ENCODE results near the gene CLDN12. TPM values are rescaled to one million over a fixed set of nuclear protein-coding genes. Genes with fewer than 3 reads are reported as not detected.
A peak's percentile ranks its signal among the peaks of the same experiment; 100 is the strongest.

Gene CLDN12
- total RNA-seq, 1 donor from 2014 or later: 27.6 TPM

GRCh38 chr7:90390926-90391325, 12.3 kb upstream of the CLDN12 start:
- H3K27ac Mint-ChIP-seq (ENCODE audit: unreplicated experiment): no peak overlapping the region
- peaks cover 15% of the 10 kb centered on the region for H3K9me3 Mint-ChIP-seq (ENCODE audit: low read depth)
- no peak for TF ChIP-seq CTCF (IDR thresholded peaks at IDR 0.05)
- H3K27me3 Mint-ChIP-seq (ENCODE audit: low read depth): no peaks in the 10 kb centered on the region
- no peak overlapping the region for H3K4me3 Mint-ChIP-seq (ENCODE audit: unreplicated experiment)
- DNase-seq (ENCODE audit: low spot score): no peak
- peaks cover 9% of the 10 kb centered on the region for H3K36me3 Mint-ChIP-seq (ENCODE audit: low read depth)
- H3K4me1 Mint-ChIP-seq (ENCODE audit: low read depth): no peaks in the 10 kb centered on the region

GRCh38 chr7:90391488-90391887, 11.8 kb upstream of the CLDN12 start:
- no peak overlapping the region for H3K4me3 Mint-ChIP-seq (ENCODE audit: unreplicated experiment)
- TF ChIP-seq CTCF (IDR thresholded peaks at IDR 0.05): no peak

GRCh38 chr7:90396420-90396819, 6.8 kb upstream of the CLDN12 start:
- peaks cover 44% of the 10 kb centered on the region for H3K9me3 Mint-ChIP-seq (ENCODE audit: low read depth)
- no peak for DNase-seq (ENCODE audit: low spot score)
- no peak overlapping the region for H3K27ac Mint-ChIP-seq (ENCODE audit: unreplicated experiment)
- no peak overlapping the region for H3K4me3 Mint-ChIP-seq (ENCODE audit: unreplicated experiment)
- TF ChIP-seq CTCF (IDR thresholded peaks at IDR 0.05): no peak
- no peaks in the 10 kb centered on the region for H3K4me1 Mint-ChIP-seq (ENCODE audit: low read depth)
- H3K27me3 Mint-ChIP-seq (ENCODE audit: low read depth): peaks cover 2% of the 10 kb centered on the region
- peaks cover 7% of the 10 kb centered on the region for H3K36me3 Mint-ChIP-seq (ENCODE audit: low read depth)

More at GRCh38 chr7:90391488-90391887, 11.8 kb upstream of the CLDN12 start:
- H3K27me3 Mint-ChIP-seq (ENCODE audit: low read depth): no peaks in the 10 kb centered on the region
- peaks cover 6% of the 10 kb centered on the region for H3K36me3 Mint-ChIP-seq (ENCODE audit: low read depth)
- H3K27ac Mint-ChIP-seq (ENCODE audit: unreplicated experiment): no peak overlapping the region
- H3K4me1 Mint-ChIP-seq (ENCODE audit: low read depth): no peaks in the 10 kb centered on the region
- no peak for DNase-seq (ENCODE audit: low spot score)
- peaks cover 19% of the 10 kb centered on the region for H3K9me3 Mint-ChIP-seq (ENCODE audit: low read depth)

GRCh38 chr7:90401989-90402388, 1.3 kb upstream of the CLDN12 start:
- TF ChIP-seq CTCF (IDR thresholded peaks at IDR 0.05): no peak
- no peak overlapping the region for H3K27ac Mint-ChIP-seq (ENCODE audit: unreplicated experiment)
- H3K4me1 Mint-ChIP-seq (ENCODE audit: low read depth): peaks cover 18% of the 10 kb centered on the region
- no peak overlapping the region for H3K4me3 Mint-ChIP-seq (ENCODE audit: unreplicated experiment)
- peaks cover 25% of the 10 kb centered on the region for H3K9me3 Mint-ChIP-seq (ENCODE audit: low read depth)
- no peak for DNase-seq (ENCODE audit: low spot score)
- peaks cover 2% of the 10 kb centered on the region for H3K27me3 Mint-ChIP-seq (ENCODE audit: low read depth)
- H3K36me3 Mint-ChIP-seq (ENCODE audit: low read depth): peaks cover 4% of the 10 kb centered on the region

GRCh38 chr7:90402785-90403173, 482 bp upstream of the CLDN12 start:
- H3K27me3 Mint-ChIP-seq (ENCODE audit: low read depth): peaks cover 2% of the 10 kb centered on the region
- DNase-seq (ENCODE audit: low spot score): no peak
- H3K36me3 Mint-ChIP-seq (ENCODE audit: low read depth): peaks cover 7% of the 10 kb centered on the region
- H3K9me3 Mint-ChIP-seq (ENCODE audit: low read depth): peaks cover 25% of the 10 kb centered on the region
- H3K27ac Mint-ChIP-seq (ENCODE audit: unreplicated experiment): no peak overlapping the region
- TF ChIP-seq CTCF (IDR thresholded peaks at IDR 0.05): no peak
- H3K4me1 Mint-ChIP-seq (ENCODE audit: low read depth): peaks cover 18% of the 10 kb centered on the region
- H3K4me3 Mint-ChIP-seq (ENCODE audit: unreplicated experiment): peak overlapping the region; percentile 88
